ENCODE data around the gene KRT10. TPM values are rescaled to one million over a fixed set of nuclear protein-coding genes. Genes with fewer than 3 reads are reported as not detected.

The KRT10 gene
- total RNA-seq (ENCODE audit: unreplicated experiment): 27.1 TPM
- long read RNA-seq, partial matches to known transcripts: 25 of 27 reads
- long read RNA-seq, other reads (novel, unspliced or antisense): 0 of 27 reads

- H3K4me1 Mint-ChIP-seq (ENCODE audit: low read depth, unreplicated experiment): peaks cover 2% of the 10 kb centered on the region
- H3K9me3 Mint-ChIP-seq (ENCODE audit: unreplicated experiment): no peaks in the 10 kb centered on the region
- no peak for DNase-seq
- no peak within 1 kb of the TSS for H3K27ac Mint-ChIP-seq (ENCODE audit: unreplicated experiment)
- no peaks in the 10 kb centered on the region for H3K27me3 Mint-ChIP-seq (ENCODE audit: unreplicated experiment)
- H3K4me3 Mint-ChIP-seq (ENCODE audit: unreplicated experiment): no peak within 1 kb of the TSS
- no peak for TF ChIP-seq CTCF (IDR thresholded peaks at IDR 0.05; ENCODE audit: partially characterized antibody, unreplicated experiment)
- no peaks in the 10 kb centered on the region for H3K36me3 Mint-ChIP-seq (ENCODE audit: unreplicated experiment)
Observed at GRCh38 chr17:40822132-40822812, at the start of gene KRT10. KRT10 (minus strand) TSS chr17:40822614; CDS start chr17:40822585, 29 bp downstream.

- Mint-ChIP-seq H3K4me3 (ENCODE audit: unreplicated experiment) (no peak overlapping the region), H3K36me3 (ENCODE audit: unreplicated experiment) (no peaks in the 10 kb centered on the region), H3K27me3 (ENCODE audit: unreplicated experiment) (peaks cover 2% of the 10 kb centered on the region), H3K27ac (ENCODE audit: unreplicated experiment) (no peak overlapping the region), H3K9me3 (ENCODE audit: unreplicated experiment) (peaks cover 2% of the 10 kb centered on the region), H3K4me1 (ENCODE audit: low read depth, unreplicated experiment) (peaks cover 2% of the 10 kb centered on the region)
- no peak for DNase-seq
- no peak for TF ChIP-seq CTCF (IDR thresholded peaks at IDR 0.05; ENCODE audit: partially characterized antibody, unreplicated experiment)
Observed at GRCh38 chr17:40871316-40871715, 48.9 kb upstream of the KRT10 start.

- Mint-ChIP-seq H3K27ac (ENCODE audit: unreplicated experiment) (no peak overlapping the region), H3K36me3 (ENCODE audit: unreplicated experiment) (no peaks in the 10 kb centered on the region), H3K4me1 (ENCODE audit: low read depth, unreplicated experiment) (no peaks in the 10 kb centered on the region), H3K27me3 (ENCODE audit: unreplicated experiment) (peaks cover 2% of the 10 kb centered on the region), H3K9me3 (ENCODE audit: unreplicated experiment) (peaks cover under 1% of the 10 kb centered on the region), H3K4me3 (ENCODE audit: unreplicated experiment) (no peak overlapping the region)
- no peak for TF ChIP-seq CTCF (IDR thresholded peaks at IDR 0.05; ENCODE audit: partially characterized antibody, unreplicated experiment)
- no peak for DNase-seq
Observed at GRCh38 chr17:40870136-40870535, 47.7 kb upstream of the KRT10 start.

GRCh38 chr17:40866838-40867237, 44.4 kb upstream of the KRT10 start, which contains the start of gene KRT12:
KRT12 (minus strand) TSS chr17:40867223; CDS start chr17:40867186, 37 bp downstream.
- TF ChIP-seq CTCF (IDR thresholded peaks at IDR 0.05; ENCODE audit: partially characterized antibody, unreplicated experiment): no peak
- no peak within 1 kb of the TSS for H3K4me3 Mint-ChIP-seq (ENCODE audit: unreplicated experiment)
- no peak for DNase-seq
- no peak within 1 kb of the TSS for H3K27ac Mint-ChIP-seq (ENCODE audit: unreplicated experiment)
- H3K27me3 Mint-ChIP-seq (ENCODE audit: unreplicated experiment): peaks cover 4% of the 10 kb centered on the region
- H3K36me3 Mint-ChIP-seq (ENCODE audit: unreplicated experiment): no peaks in the 10 kb centered on the region
- H3K9me3 Mint-ChIP-seq (ENCODE audit: unreplicated experiment): peaks cover 1% of the 10 kb centered on the region
- H3K4me1 Mint-ChIP-seq (ENCODE audit: low read depth, unreplicated experiment): no peaks in the 10 kb centered on the region

GRCh38 chr17:40864661-40865390, 42.4 kb upstream of the KRT10 start:
- Mint-ChIP-seq H3K27ac (ENCODE audit: unreplicated experiment) (no peak overlapping the region), H3K4me3 (ENCODE audit: unreplicated experiment) (no peak overlapping the region), H3K36me3 (ENCODE audit: unreplicated experiment) (no peaks in the 10 kb centered on the region), H3K4me1 (ENCODE audit: low read depth, unreplicated experiment) (no peaks in the 10 kb centered on the region), H3K9me3 (ENCODE audit: unreplicated experiment) (peaks cover 1% of the 10 kb centered on the region), H3K27me3 (ENCODE audit: unreplicated experiment) (peaks cover 4% of the 10 kb centered on the region)
- TF ChIP-seq CTCF (IDR thresholded peaks at IDR 0.05; ENCODE audit: partially characterized antibody, unreplicated experiment): no peak
- no peak for DNase-seq
